HL-60 (cell line): ENCODE data around the gene STAT5B.

Source experiments
- DNase-seq, 2 experiments: peaks; one replicate each; pipeline ENCODE4 v3.0.0-alpha.2; 2010 to 2020; ENCODE audit warnings: low read depth in 1 of 2, low spot score in 1 of 2
- H3K27ac ChIP-seq: fragments of 250-450 bp; sonication (Bioruptor Pico); replicated peaks from 2 replicates; pipeline ENCODE4 v1.5.1; 2020; ENCODE audit warnings: mild to moderate bottlenecking, moderate library complexity
- H3K27me3 ChIP-seq: fragments of 250-450 bp; sonication (Bioruptor Pico); 2 replicates; pipeline ENCODE4 v1.5.1; 2021; ENCODE audit warnings: mild to moderate bottlenecking, moderate library complexity; ENCODE audit not compliant: insufficient read depth, poor library complexity, severe bottlenecking
- H3K4me3 ChIP-seq: replicated peaks from 2 replicates; pipeline ENCODE4 v1.5.1; 2011; ENCODE audit warnings: mild to moderate bottlenecking, control low read depth, low read length; ENCODE audit not compliant: insufficient read depth
- CTCF ChIP-seq: IDR thresholded peaks from one replicate; pipeline ENCODE4 v1.5.1; 2011; ENCODE audit warnings: low read length, control low read depth, inconsistent platforms; ENCODE audit not compliant: insufficient read depth
- GABPA ChIP-seq: IDR thresholded peaks from 2 replicates; pipeline ENCODE4 v1.6.1; 2012; ENCODE audit warnings: low read depth
- POLR2AphosphoS5 ChIP-seq: IDR thresholded peaks from 2 replicates; pipeline ENCODE4 v1.6.1; 2012; ENCODE audit warnings: low read depth
- SPI1 ChIP-seq: IDR thresholded peaks from 2 replicates; pipeline ENCODE4 v1.6.1; 2012; ENCODE audit warnings: low read depth, mild to moderate bottlenecking, borderline replicate concordance
- TF ChIP-seq, protein P1 (sequence below): IDR thresholded peaks from 2 replicates; pipeline ENCODE4 v1.6.1; 2012; ENCODE audit warnings: low read depth; ENCODE audit not compliant: insufficient replicate concordance

STAT5B gene

DNA sequence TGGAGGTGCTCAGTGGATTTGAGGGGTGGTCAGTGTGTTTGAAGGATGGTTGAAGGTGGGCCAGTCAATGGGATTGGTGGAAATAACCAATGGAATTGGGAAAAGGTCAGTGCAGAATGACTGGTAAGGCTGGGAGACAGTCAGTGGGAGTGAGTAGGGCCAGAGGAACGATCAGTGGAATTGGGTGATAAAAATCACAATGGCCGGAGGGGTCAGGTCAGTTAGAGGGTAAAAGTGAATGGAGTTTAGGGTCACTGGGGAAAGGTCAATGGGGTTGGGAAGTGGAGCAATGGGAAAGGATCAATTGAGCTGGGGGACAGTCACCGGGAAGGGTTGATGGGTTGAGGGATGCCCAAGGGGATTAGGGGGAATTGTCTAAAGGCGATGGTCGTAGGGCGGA, 110.4 kb downstream of the STAT5B start:
- TF ChIP-seq GABPA (no peak), SPI1 (no peak), CTCF (no peak), POLR2AphosphoS5 (no peak)
- TF ChIP-seq, protein P1, sequence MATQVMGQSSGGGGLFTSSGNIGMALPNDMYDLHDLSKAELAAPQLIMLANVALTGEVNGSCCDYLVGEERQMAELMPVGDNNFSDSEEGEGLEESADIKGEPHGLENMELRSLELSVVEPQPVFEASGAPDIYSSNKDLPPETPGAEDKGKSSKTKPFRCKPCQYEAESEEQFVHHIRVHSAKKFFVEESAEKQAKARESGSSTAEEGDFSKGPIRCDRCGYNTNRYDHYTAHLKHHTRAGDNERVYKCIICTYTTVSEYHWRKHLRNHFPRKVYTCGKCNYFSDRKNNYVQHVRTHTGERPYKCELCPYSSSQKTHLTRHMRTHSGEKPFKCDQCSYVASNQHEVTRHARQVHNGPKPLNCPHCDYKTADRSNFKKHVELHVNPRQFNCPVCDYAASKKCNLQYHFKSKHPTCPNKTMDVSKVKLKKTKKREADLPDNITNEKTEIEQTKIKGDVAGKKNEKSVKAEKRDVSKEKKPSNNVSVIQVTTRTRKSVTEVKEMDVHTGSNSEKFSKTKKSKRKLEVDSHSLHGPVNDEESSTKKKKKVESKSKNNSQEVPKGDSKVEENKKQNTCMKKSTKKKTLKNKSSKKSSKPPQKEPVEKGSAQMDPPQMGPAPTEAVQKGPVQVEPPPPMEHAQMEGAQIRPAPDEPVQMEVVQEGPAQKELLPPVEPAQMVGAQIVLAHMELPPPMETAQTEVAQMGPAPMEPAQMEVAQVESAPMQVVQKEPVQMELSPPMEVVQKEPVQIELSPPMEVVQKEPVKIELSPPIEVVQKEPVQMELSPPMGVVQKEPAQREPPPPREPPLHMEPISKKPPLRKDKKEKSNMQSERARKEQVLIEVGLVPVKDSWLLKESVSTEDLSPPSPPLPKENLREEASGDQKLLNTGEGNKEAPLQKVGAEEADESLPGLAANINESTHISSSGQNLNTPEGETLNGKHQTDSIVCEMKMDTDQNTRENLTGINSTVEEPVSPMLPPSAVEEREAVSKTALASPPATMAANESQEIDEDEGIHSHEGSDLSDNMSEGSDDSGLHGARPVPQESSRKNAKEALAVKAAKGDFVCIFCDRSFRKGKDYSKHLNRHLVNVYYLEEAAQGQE = no peak
- H3K27ac ChIP-seq = no peak overlapping the region
- no peak for DNase-seq
- H3K27me3 ChIP-seq = no peaks in the 10 kb centered on the region
- no peak overlapping the region for H3K4me3 ChIP-seq

GRCh38 chr17:42163696-42164407, 112.3 kb downstream of the STAT5B start:
- TF ChIP-seq GABPA = no peak
- no peak for TF ChIP-seq SPI1
- TF ChIP-seq, protein P1 = no peak
- no peak for TF ChIP-seq CTCF
- TF ChIP-seq POLR2AphosphoS5 = no peak
- Histone ChIP-seq H3K27me3 (no peaks in the 10 kb centered on the region), H3K27ac (no peak overlapping the region), H3K4me3 (no peak overlapping the region)
- no peak for DNase-seq

DNA sequence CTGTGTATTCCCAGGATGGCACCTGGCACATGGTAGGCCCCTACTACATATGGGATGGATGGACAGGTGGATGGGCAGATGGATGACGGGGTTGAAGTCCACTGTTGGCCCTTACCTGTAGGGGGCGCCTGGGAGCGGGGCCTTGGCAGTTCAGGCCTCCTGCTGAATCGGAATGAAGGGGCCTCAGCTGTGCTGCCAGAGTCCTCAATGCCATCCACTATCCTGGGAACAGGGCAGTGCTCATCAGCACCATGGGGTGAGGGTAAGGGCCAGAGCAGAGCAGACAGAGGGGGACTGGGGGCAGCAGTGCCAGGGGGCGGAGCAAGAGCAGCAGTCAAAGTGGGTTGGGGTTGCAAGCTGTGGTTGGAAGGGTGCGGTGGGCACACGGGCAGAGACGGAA, 113.1 kb downstream of the STAT5B start:
- Histone ChIP-seq H3K4me3 (no peak overlapping the region), H3K27me3 (no peaks in the 10 kb centered on the region), H3K27ac (no peak overlapping the region)
- TF ChIP-seq GABPA (no peak), CTCF (peak; percentile 58)
- no peak for DNase-seq

DNA sequence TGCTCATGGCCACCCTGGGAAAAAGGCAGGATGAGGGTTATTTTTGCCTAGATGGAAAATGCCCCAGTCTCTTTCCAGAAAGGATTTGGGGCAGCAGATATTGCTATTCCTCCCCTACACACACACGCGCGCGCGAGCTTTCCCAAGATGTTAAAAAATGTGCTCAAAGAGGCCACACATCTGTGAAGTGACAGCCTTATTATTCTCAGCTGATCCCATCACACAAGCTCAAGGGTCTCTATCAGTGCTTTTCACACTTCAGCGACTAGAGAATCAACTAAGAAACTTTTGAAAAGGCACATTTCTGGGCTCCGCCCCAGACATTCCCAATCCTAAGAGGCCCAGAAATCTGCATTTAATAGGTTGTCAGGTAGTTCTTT, 115.7 kb downstream of the STAT5B start:
- DNase-seq = no peak
- H3K4me3 ChIP-seq = no peak overlapping the region
- H3K27me3 ChIP-seq = no peaks in the 10 kb centered on the region
- H3K27ac ChIP-seq = no peak overlapping the region
- TF ChIP-seq GABPA (no peak), POLR2AphosphoS5 (no peak), CTCF (no peak), SPI1 (no peak)
- TF ChIP-seq, protein P1 = no peak
